ENCODE results near the gene LCE1B.

Gene LCE1B

DNA sequence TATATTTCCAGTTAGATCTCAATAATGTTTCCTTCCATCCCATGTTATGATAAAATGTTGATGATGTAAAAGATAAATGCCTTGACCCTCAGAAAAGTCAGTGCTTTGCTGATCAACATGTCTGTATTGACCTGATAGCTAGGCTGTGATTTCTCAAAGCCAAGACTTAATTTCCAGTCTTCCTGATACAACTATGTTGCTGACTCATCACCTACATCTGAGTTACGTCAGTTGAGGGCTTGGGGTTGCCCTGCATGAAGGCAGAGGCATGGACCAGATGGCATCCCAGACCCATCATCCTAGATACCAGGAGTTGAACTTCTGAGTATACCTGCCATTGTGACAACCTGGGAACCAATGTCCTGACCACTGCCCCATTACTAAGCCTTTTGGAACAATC is 10.4 kb upstream of the LCE1B start:
- H3K27ac ChIP-seq (ENCODE audit: low read depth in 2 of 2, low read length in 2 of 2), result no peak overlapping the region
- H3K9ac ChIP-seq (ENCODE audit: low read depth in 1 of 2, low read length in 2 of 2), result no peak overlapping the region
- no peak overlapping the region for H3K4me3 ChIP-seq (ENCODE audit: low read length in 2 of 2)
- no peaks in the 10 kb centered on the region for H3K9me3 ChIP-seq (ENCODE audit: control insufficient read depth in 2 of 2, low read length in 2 of 2)
- no peaks in the 10 kb centered on the region for H3K27me3 ChIP-seq (ENCODE audit: control insufficient read depth in 2 of 2, insufficient read depth in 2 of 2, low read length in 2 of 2)
- no peaks in the 10 kb centered on the region for H3K36me3 ChIP-seq (ENCODE audit: control insufficient read depth in 2 of 2, insufficient read depth in 2 of 2, low read length in 2 of 2)
- H3K4me1 ChIP-seq (ENCODE audit: control insufficient read depth in 2 of 2, insufficient read depth in 2 of 2, low read length in 2 of 2), result no peaks in the 10 kb centered on the region

- no peaks in the 10 kb centered on the region for H3K9me3 ChIP-seq (ENCODE audit: control insufficient read depth in 2 of 2, low read length in 2 of 2)
- H3K4me3 ChIP-seq (ENCODE audit: low read length in 2 of 2), result no peak within 1 kb of the TSS
- H3K9ac ChIP-seq (ENCODE audit: low read depth in 1 of 2, low read length in 2 of 2), result no peak within 1 kb of the TSS
- H3K36me3 ChIP-seq (ENCODE audit: control insufficient read depth in 2 of 2, insufficient read depth in 2 of 2, low read length in 2 of 2), result no peaks in the 10 kb centered on the region
- no peaks in the 10 kb centered on the region for H3K27me3 ChIP-seq (ENCODE audit: control insufficient read depth in 2 of 2, insufficient read depth in 2 of 2, low read length in 2 of 2)
- no peaks in the 10 kb centered on the region for H3K4me1 ChIP-seq (ENCODE audit: control insufficient read depth in 2 of 2, insufficient read depth in 2 of 2, low read length in 2 of 2)
- no peak within 1 kb of the TSS for H3K27ac ChIP-seq (ENCODE audit: low read depth in 2 of 2, low read length in 2 of 2)
These were observed 5.2 kb upstream of the LCE1B start, which contains the start of gene LCE1C for GRCh38 chr1:152806576-152806975. TSS of gene LCE1C (minus strand) at chr1:152806651. CDS start at chr1:152805478, 1,173 bp downstream.

GRCh38 chr1:152811050-152811449 is 721 bp upstream of the LCE1B start:
- Histone ChIP-seq H3K9ac (ENCODE audit: low read depth in 1 of 2, low read length in 2 of 2) (no peak overlapping the region), H3K4me1 (ENCODE audit: control insufficient read depth in 2 of 2, insufficient read depth in 2 of 2, low read length in 2 of 2) (no peaks in the 10 kb centered on the region), H3K27ac (ENCODE audit: low read depth in 2 of 2, low read length in 2 of 2) (no peak overlapping the region), H3K36me3 (ENCODE audit: control insufficient read depth in 2 of 2, insufficient read depth in 2 of 2, low read length in 2 of 2) (no peaks in the 10 kb centered on the region), H3K27me3 (ENCODE audit: control insufficient read depth in 2 of 2, insufficient read depth in 2 of 2, low read length in 2 of 2) (no peaks in the 10 kb centered on the region), H3K4me3 (ENCODE audit: low read length in 2 of 2) (no peak overlapping the region), H3K9me3 (ENCODE audit: control insufficient read depth in 2 of 2, low read length in 2 of 2) (no peaks in the 10 kb centered on the region)

- Histone ChIP-seq H3K27ac (ENCODE audit: low read depth in 2 of 2, low read length in 2 of 2) (no peak overlapping the region), H3K4me3 (ENCODE audit: low read length in 2 of 2) (no peak overlapping the region), H3K4me1 (ENCODE audit: control insufficient read depth in 2 of 2, insufficient read depth in 2 of 2, low read length in 2 of 2) (no peaks in the 10 kb centered on the region), H3K36me3 (ENCODE audit: control insufficient read depth in 2 of 2, insufficient read depth in 2 of 2, low read length in 2 of 2) (no peaks in the 10 kb centered on the region), H3K9ac (ENCODE audit: low read depth in 1 of 2, low read length in 2 of 2) (no peak overlapping the region), H3K9me3 (ENCODE audit: control insufficient read depth in 2 of 2, low read length in 2 of 2) (no peaks in the 10 kb centered on the region), H3K27me3 (ENCODE audit: control insufficient read depth in 2 of 2, insufficient read depth in 2 of 2, low read length in 2 of 2) (no peaks in the 10 kb centered on the region)
These were observed 5.5 kb downstream of the LCE1B start for GRCh38 chr1:152817309-152817708.

DNA sequence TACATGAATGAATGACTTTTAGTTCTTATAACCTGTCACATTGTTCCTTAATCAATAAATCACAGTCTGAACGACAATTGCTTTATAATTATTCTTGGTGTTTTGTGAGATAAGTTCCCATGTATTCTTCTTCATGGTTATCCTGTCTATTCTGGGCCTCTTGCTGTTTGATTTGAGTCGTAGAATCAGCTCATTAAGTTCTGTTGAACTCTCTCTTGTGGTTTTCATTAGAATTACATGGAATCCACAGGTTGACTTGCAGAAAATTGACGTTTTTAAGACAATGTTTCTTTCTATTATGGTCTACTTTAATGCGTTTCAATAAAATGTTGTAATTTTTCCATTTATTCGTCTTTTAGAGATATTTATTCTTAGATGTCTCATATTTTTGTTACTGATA is 11.5 kb downstream of the LCE1B start:
- Histone ChIP-seq H3K4me3 (ENCODE audit: low read length in 2 of 2) (no peak overlapping the region), H3K4me1 (ENCODE audit: control insufficient read depth in 2 of 2, insufficient read depth in 2 of 2, low read length in 2 of 2) (no peaks in the 10 kb centered on the region), H3K9ac (ENCODE audit: low read depth in 1 of 2, low read length in 2 of 2) (no peak overlapping the region), H3K27me3 (ENCODE audit: control insufficient read depth in 2 of 2, insufficient read depth in 2 of 2, low read length in 2 of 2) (no peaks in the 10 kb centered on the region), H3K27ac (ENCODE audit: low read depth in 2 of 2, low read length in 2 of 2) (no peak overlapping the region), H3K9me3 (ENCODE audit: control insufficient read depth in 2 of 2, low read length in 2 of 2) (no peaks in the 10 kb centered on the region), H3K36me3 (ENCODE audit: control insufficient read depth in 2 of 2, insufficient read depth in 2 of 2, low read length in 2 of 2) (no peaks in the 10 kb centered on the region)

- Histone ChIP-seq H3K9me3 (ENCODE audit: control insufficient read depth in 2 of 2, low read length in 2 of 2) (no peaks in the 10 kb centered on the region), H3K4me3 (ENCODE audit: low read length in 2 of 2) (no peak overlapping the region), H3K27ac (ENCODE audit: low read depth in 2 of 2, low read length in 2 of 2) (no peak overlapping the region), H3K9ac (ENCODE audit: low read depth in 1 of 2, low read length in 2 of 2) (no peak overlapping the region), H3K4me1 (ENCODE audit: control insufficient read depth in 2 of 2, insufficient read depth in 2 of 2, low read length in 2 of 2) (no peaks in the 10 kb centered on the region), H3K27me3 (ENCODE audit: control insufficient read depth in 2 of 2, insufficient read depth in 2 of 2, low read length in 2 of 2) (no peaks in the 10 kb centered on the region), H3K36me3 (ENCODE audit: control insufficient read depth in 2 of 2, insufficient read depth in 2 of 2, low read length in 2 of 2) (no peaks in the 10 kb centered on the region)
These were observed 13.2 kb downstream of the LCE1B start for GRCh38 chr1:152824964-152825363.

GRCh38 chr1:152827173-152827572 is 15.4 kb downstream of the LCE1B start, which contains the start of gene LCE1A:
TSS of gene LCE1A (plus strand) at chr1:152827473. CDS start at chr1:152827473, 0 bp downstream.
- Histone ChIP-seq H3K9ac (ENCODE audit: low read depth in 1 of 2, low read length in 2 of 2) (no peak within 1 kb of the TSS), H3K4me3 (ENCODE audit: low read length in 2 of 2) (no peak within 1 kb of the TSS), H3K27ac (ENCODE audit: low read depth in 2 of 2, low read length in 2 of 2) (no peak within 1 kb of the TSS), H3K4me1 (ENCODE audit: control insufficient read depth in 2 of 2, insufficient read depth in 2 of 2, low read length in 2 of 2) (no peaks in the 10 kb centered on the region), H3K27me3 (ENCODE audit: control insufficient read depth in 2 of 2, insufficient read depth in 2 of 2, low read length in 2 of 2) (no peaks in the 10 kb centered on the region), H3K9me3 (ENCODE audit: control insufficient read depth in 2 of 2, low read length in 2 of 2) (no peaks in the 10 kb centered on the region), H3K36me3 (ENCODE audit: control insufficient read depth in 2 of 2, insufficient read depth in 2 of 2, low read length in 2 of 2) (no peaks in the 10 kb centered on the region)

GRCh38 chr1:152836870-152837269 is 25.1 kb downstream of the LCE1B start:
- Histone ChIP-seq H3K4me1 (ENCODE audit: control insufficient read depth in 2 of 2, insufficient read depth in 2 of 2, low read length in 2 of 2) (no peaks in the 10 kb centered on the region), H3K9ac (ENCODE audit: low read depth in 1 of 2, low read length in 2 of 2) (no peak overlapping the region), H3K27me3 (ENCODE audit: control insufficient read depth in 2 of 2, insufficient read depth in 2 of 2, low read length in 2 of 2) (no peaks in the 10 kb centered on the region), H3K4me3 (ENCODE audit: low read length in 2 of 2) (no peak overlapping the region), H3K36me3 (ENCODE audit: control insufficient read depth in 2 of 2, insufficient read depth in 2 of 2, low read length in 2 of 2) (no peaks in the 10 kb centered on the region), H3K27ac (ENCODE audit: low read depth in 2 of 2, low read length in 2 of 2) (no peak overlapping the region), H3K9me3 (ENCODE audit: control insufficient read depth in 2 of 2, low read length in 2 of 2) (no peaks in the 10 kb centered on the region)

GRCh38 chr1:152842556-152842955 is 30.8 kb downstream of the LCE1B start, which contains the start of gene LCE6A:
TSS of gene LCE6A (plus strand) at chr1:152842856. CDS start at chr1:152843521, 665 bp downstream.
- Histone ChIP-seq H3K4me1 (ENCODE audit: control insufficient read depth in 2 of 2, insufficient read depth in 2 of 2, low read length in 2 of 2) (no peaks in the 10 kb centered on the region), H3K27me3 (ENCODE audit: control insufficient read depth in 2 of 2, insufficient read depth in 2 of 2, low read length in 2 of 2) (no peaks in the 10 kb centered on the region), H3K4me3 (ENCODE audit: low read length in 2 of 2) (no peak within 1 kb of the TSS), H3K9ac (ENCODE audit: low read depth in 1 of 2, low read length in 2 of 2) (no peak within 1 kb of the TSS), H3K9me3 (ENCODE audit: control insufficient read depth in 2 of 2, low read length in 2 of 2) (no peaks in the 10 kb centered on the region), H3K36me3 (ENCODE audit: control insufficient read depth in 2 of 2, insufficient read depth in 2 of 2, low read length in 2 of 2) (no peaks in the 10 kb centered on the region), H3K27ac (ENCODE audit: low read depth in 2 of 2, low read length in 2 of 2) (no peak within 1 kb of the TSS)

- Histone ChIP-seq H3K27me3 (ENCODE audit: control insufficient read depth in 2 of 2, insufficient read depth in 2 of 2, low read length in 2 of 2) (no peaks in the 10 kb centered on the region), H3K9ac (ENCODE audit: low read depth in 1 of 2, low read length in 2 of 2) (no peak overlapping the region), H3K4me1 (ENCODE audit: control insufficient read depth in 2 of 2, insufficient read depth in 2 of 2, low read length in 2 of 2) (no peaks in the 10 kb centered on the region), H3K36me3 (ENCODE audit: control insufficient read depth in 2 of 2, insufficient read depth in 2 of 2, low read length in 2 of 2) (no peaks in the 10 kb centered on the region), H3K9me3 (ENCODE audit: control insufficient read depth in 2 of 2, low read length in 2 of 2) (no peaks in the 10 kb centered on the region), H3K27ac (ENCODE audit: low read depth in 2 of 2, low read length in 2 of 2) (no peak overlapping the region), H3K4me3 (ENCODE audit: low read length in 2 of 2) (no peak overlapping the region)
These were observed 43.9 kb downstream of the LCE1B start for GRCh38 chr1:152855661-152856060.

DNA sequence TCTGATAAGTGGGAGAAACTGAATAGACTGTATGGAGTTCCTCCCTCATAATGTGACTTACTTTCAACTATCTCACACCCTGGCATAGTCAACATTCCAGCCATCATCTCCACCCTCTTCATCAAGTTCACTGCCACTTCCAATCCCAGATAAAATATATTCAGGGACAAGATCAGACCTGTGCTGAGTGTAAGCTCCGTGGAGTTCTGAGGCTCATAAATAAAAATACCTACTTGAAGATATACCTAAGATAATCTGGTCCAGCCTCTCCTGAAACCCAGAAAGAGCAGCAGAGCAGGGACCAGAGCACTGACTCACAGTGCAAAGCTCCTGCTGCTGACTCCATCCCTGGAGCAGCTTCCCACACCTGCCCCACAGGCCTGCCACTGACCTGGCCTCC is 46.3 kb downstream of the LCE1B start:
- no peaks in the 10 kb centered on the region for H3K27me3 ChIP-seq (ENCODE audit: control insufficient read depth in 2 of 2, insufficient read depth in 2 of 2, low read length in 2 of 2)
- no peaks in the 10 kb centered on the region for H3K36me3 ChIP-seq (ENCODE audit: control insufficient read depth in 2 of 2, insufficient read depth in 2 of 2, low read length in 2 of 2)
- H3K9ac ChIP-seq (ENCODE audit: low read depth in 1 of 2, low read length in 2 of 2), result no peak overlapping the region
- no peaks in the 10 kb centered on the region for H3K9me3 ChIP-seq (ENCODE audit: control insufficient read depth in 2 of 2, low read length in 2 of 2)
- no peak overlapping the region for H3K4me3 ChIP-seq (ENCODE audit: low read length in 2 of 2)
- no peak overlapping the region for H3K27ac ChIP-seq (ENCODE audit: low read depth in 2 of 2, low read length in 2 of 2)
- no peaks in the 10 kb centered on the region for H3K4me1 ChIP-seq (ENCODE audit: control insufficient read depth in 2 of 2, insufficient read depth in 2 of 2, low read length in 2 of 2)

Measured in mucosa of rectum (tissue), 2 donors.